GM12878 (cell line): Measurements from ENCODE around the gene DEK. TPM values are rescaled to one million over a fixed set of nuclear protein-coding genes. Genes with fewer than 3 reads are reported as not detected.
A peak's percentile ranks its signal among the peaks of the same experiment; 100 is the strongest.

Experiments
- ATAC-seq: fragments of 200-7000 bp; cut with Tn5 transposase; 3 replicates; pipeline ENCODE4 v1.9.1; 2020; ENCODE audit warnings: mild to moderate bottlenecking, moderate library complexity
- BruUV-seq: library from RNA; stranded (reverse); fragments of 400-500 nt; replicated peaks from 2 replicates; lab custom pipeline; 2021; lab: Mats Ljungman, UMichigan
- CTCF ChIA-PET: fragments of 300-600 bp; sonication (Branson Sonifier 250); formaldehyde crosslinking; extraction: SDS; loops from one replicate; lab custom pipeline; 2021; ENCODE audit warnings: inconsistent platforms; lab: Yijun Ruan, JAX
- POLR2A ChIA-PET: fragments of 350-600 bp; formaldehyde crosslinking; extraction: SDS; loops from one replicate; lab custom pipeline; 2021; ENCODE audit warnings: inconsistent platforms; lab: Charles Lee
- RAD21 ChIA-PET: fragments of 300-600 bp; sonication (Branson Sonifier 250); formaldehyde crosslinking; loops from one replicate; lab custom pipeline; 2023; ENCODE audit warnings: antibody characterized with exemption; ENCODE audit not compliant: unreplicated experiment; lab: Charles Lee
- SMC1A ChIA-PET: fragments of 300-600 bp; sonication (Branson Sonifier 250); formaldehyde crosslinking; loops from one replicate; lab custom pipeline; 2023; ENCODE audit not compliant: unreplicated experiment, uncharacterized antibody; lab: Charles Lee
- DNase-seq: peaks from one replicate; pipeline ENCODE4 v3.0.0-alpha.2; 2011; ENCODE audit warnings: low read depth, low spot score
- FAIRE-seq: peaks from 3 replicates; lab custom pipeline; 2011; peaks lifted over from hg19 to GRCh38; lab: Jason Lieb, UNC
- H2AFZ ChIP-seq: 2 replicates; pipeline ENCODE4 v1.6.0; 2011; ENCODE audit warnings: low read depth, low read length, control low read depth; ENCODE audit not compliant: control insufficient read depth
- H3K27ac ChIP-seq: 2 replicates; pipeline ENCODE4 v1.5.1; 2011; ENCODE audit warnings: control low read depth; ENCODE audit not compliant: control insufficient read depth, insufficient read depth
- H3K27me3 ChIP-seq, 2 experiments: replicated peaks in 1 of 2; 2 replicates each; pipeline versions ENCODE4 v1.6.0 to v1.6.1; 2011; ENCODE audit warnings: low read length in 1 of 2; ENCODE audit not compliant: control insufficient read depth in 2 of 2, insufficient read depth in 2 of 2
- H3K36me3 ChIP-seq, 2 experiments: 2 replicates each; pipeline ENCODE4 v1.5.1; 2011; ENCODE audit warnings: low read length in 1 of 2; ENCODE audit not compliant: control insufficient read depth in 2 of 2, insufficient read depth in 2 of 2
- H3K4me1 ChIP-seq: 2 replicates; pipeline ENCODE4 v1.6.1; 2011; ENCODE audit warnings: mild to moderate bottlenecking, low read length, moderate library complexity, mixed read lengths; ENCODE audit not compliant: control insufficient read depth, insufficient read depth
- H3K4me2 ChIP-seq: 2 replicates; pipeline ENCODE4 v1.6.0; 2011; ENCODE audit warnings: control low read depth; ENCODE audit not compliant: control insufficient read depth, insufficient read depth
- H3K4me3 ChIP-seq: fragments of 200-600 bp; sonication (generic); 2 replicates; pipeline ENCODE4 v1.5.1; 2016
- H3K79me2 ChIP-seq: 2 replicates; pipeline ENCODE4 v1.6.0; 2011; ENCODE audit warnings: low read length; ENCODE audit not compliant: control insufficient read depth, insufficient read depth
- H3K9ac ChIP-seq: 2 replicates; pipeline ENCODE4 v1.8.0; 2011; ENCODE audit warnings: low read length, control low read depth, mixed read lengths; ENCODE audit not compliant: control insufficient read depth, insufficient read depth
- H3K9me3 ChIP-seq: replicated peaks from 3 replicates; pipeline ENCODE4 v1.5.1; 2011; ENCODE audit warnings: mild to moderate bottlenecking, low read length; ENCODE audit not compliant: control insufficient read depth, insufficient read depth
- H4K20me1 ChIP-seq: 2 replicates; pipeline ENCODE4 v1.6.0; 2011; ENCODE audit not compliant: control insufficient read depth, insufficient read depth
- ATF3 ChIP-seq: IDR thresholded peaks from 2 replicates; pipeline ENCODE4 v1.6.1; 2011; ENCODE audit warnings: low read depth, mild to moderate bottlenecking, low read length, moderate library complexity, borderline replicate concordance; ENCODE audit errors: extremely low read depth
- E2F8 ChIP-seq: fragments of 450-650 bp; IDR thresholded peaks from 2 replicates; pipeline ENCODE4 v1.6.1; 2018; ENCODE audit warnings: mild to moderate bottlenecking, low read depth, moderate library complexity; ENCODE audit not compliant: partially characterized antibody
- PRDM15 ChIP-seq: fragments of 450-650 bp; formaldehyde crosslinking; IDR thresholded peaks from 2 replicates; pipeline ENCODE4 v1.4.0; 2020; ENCODE audit warnings: mild to moderate bottlenecking, moderate library complexity
- TAF1 ChIP-seq: IDR thresholded peaks from 2 replicates; pipeline ENCODE4 v1.6.1; 2011; ENCODE audit warnings: mild to moderate bottlenecking, low read depth, low read length, borderline replicate concordance
- WGBS: methylation state at CpG from one replicate; pipeline ENCODE4 v1.1.6; 2016; ENCODE audit warnings: low lambda C conversion rate; ENCODE audit not compliant: insufficient replicate concordance, insufficient coverage; ENCODE audit errors: missing lambda C conversion rate; 5-methylcytosine and 5-hydroxymethylcytosine counted together
- in situ Hi-C: fragments of 300-500 bp; cut with MboI; formaldehyde crosslinking; loops from 9 replicates; pipeline ENCODE4 v1.14.3; 2018; ENCODE audit warnings: mixed read lengths
- intact Hi-C: fragments of 100-400 bp; cut with micrococcal nuclease; formaldehyde crosslinking; loops from one replicate; pipeline ENCODE4 v1.14.2; 2022; ENCODE audit not compliant: unreplicated experiment
- polyA plus RNA-seq, 11 experiments: library from polyadenylated mRNA; depleted of rRNA in 4 of 11; unstranded in 6 of 11; stranded (reverse) in 5 of 11; fragments of >200 nt; fragmentation: Nextera tagmentation in 4 of 11; fragmentation: Illumina TruSeq in 1 of 11; extraction: Ambion mirVana in 4 of 11; extraction: Trizol in 1 of 11; gene quantifications; 1 replicate in 1 of 11; 2 replicates in 10 of 11; pipeline versions ENCODE4 v1.2.1 to v1.2.3, GENCODE V29; 2011 to 2016; ENCODE audit warnings: inconsistent platforms in 2 of 11, missing spikeins in 2 of 11, low read depth in 1 of 11
- total RNA-seq, 4 experiments: library from RNA; depleted of rRNA in 3 of 4; stranded (reverse); fragments of >200 nt in 3 of 4; fragmentation: Illumina TruSeq in 1 of 4; extraction: Trizol in 1 of 4; gene quantifications; 2 replicates each; pipeline versions ENCODE4 v1.2.1 to v1.2.3, GENCODE V29; 2013 to 2021

The DEK gene
- total and polyA plus RNA-seq, 10 of the 15 experiments (the other 5 are each of a cell fraction or from before 2014, with no cell fraction given): 111 to 346 (median 196) TPM

- no peak for FAIRE-seq
- ChIA-PET POLR2A (no interaction called here), RAD21 (interaction anchor here (0.9 kb wide), 1 partner anchor 25 kb away, joined by 3 read pairs; no protein-coding TSS in a partner anchor), SMC1A (no interaction called here), CTCF (no interaction called here)
- Histone ChIP-seq H3K4me1 (peaks cover 47% of the 10 kb centered on the region), H3K79me2 (no peaks in the 10 kb centered on the region), H3K36me3 (no peaks in the 10 kb centered on the region; a peak in 2 of 4 replicates), H3K4me2 (peak overlapping the region; percentile 19; the same call in 1 of the 2 replicates), H2AFZ (no peak overlapping the region), H3K9ac (no peak overlapping the region), H4K20me1 (no peaks in the 10 kb centered on the region; the same call in 1 of the 2 replicates), H3K27ac (0 out of 2 replicates have a peak overlapping the region, but pooled peaks have one; percentile 22), H3K27me3 (no peaks in the 10 kb centered on the region), H3K9me3 (no peaks in the 10 kb centered on the region), H3K4me3 (no peak overlapping the region)
- DNase-seq: no peak
- intact Hi-C loops (loop anchor here (2.0 kb wide), 1 partner anchor 56 kb away; the partner anchor contains the start of genes KDM1B and TPMT), in situ Hi-C loops (no loop called here)
- BruUV-seq: no TSS peak
- TF ChIP-seq PRDM15 (CRISPR knock-in tag) (no peak), E2F8 (no peak), ATF3 (no peak), TAF1 (no peak)
- ATAC-seq: no peak
- WGBS: 98% methylated on average over 5 of the region's 5 CpGs
Observed at GRCh38 chr6:18210707-18211106, 53.6 kb downstream of the DEK start.
